GM19328 (cell line): ENCODE data around the gene PDZD2.

Experiments used
- ATAC-seq: cut with Tn5 transposase; IDR thresholded peaks from one replicate; pipeline ENCODE4 v1.9.1; 2021; ENCODE audit warnings: mild to moderate bottlenecking, moderate library complexity; ENCODE audit not compliant: unreplicated experiment

The PDZD2 gene

DNA sequence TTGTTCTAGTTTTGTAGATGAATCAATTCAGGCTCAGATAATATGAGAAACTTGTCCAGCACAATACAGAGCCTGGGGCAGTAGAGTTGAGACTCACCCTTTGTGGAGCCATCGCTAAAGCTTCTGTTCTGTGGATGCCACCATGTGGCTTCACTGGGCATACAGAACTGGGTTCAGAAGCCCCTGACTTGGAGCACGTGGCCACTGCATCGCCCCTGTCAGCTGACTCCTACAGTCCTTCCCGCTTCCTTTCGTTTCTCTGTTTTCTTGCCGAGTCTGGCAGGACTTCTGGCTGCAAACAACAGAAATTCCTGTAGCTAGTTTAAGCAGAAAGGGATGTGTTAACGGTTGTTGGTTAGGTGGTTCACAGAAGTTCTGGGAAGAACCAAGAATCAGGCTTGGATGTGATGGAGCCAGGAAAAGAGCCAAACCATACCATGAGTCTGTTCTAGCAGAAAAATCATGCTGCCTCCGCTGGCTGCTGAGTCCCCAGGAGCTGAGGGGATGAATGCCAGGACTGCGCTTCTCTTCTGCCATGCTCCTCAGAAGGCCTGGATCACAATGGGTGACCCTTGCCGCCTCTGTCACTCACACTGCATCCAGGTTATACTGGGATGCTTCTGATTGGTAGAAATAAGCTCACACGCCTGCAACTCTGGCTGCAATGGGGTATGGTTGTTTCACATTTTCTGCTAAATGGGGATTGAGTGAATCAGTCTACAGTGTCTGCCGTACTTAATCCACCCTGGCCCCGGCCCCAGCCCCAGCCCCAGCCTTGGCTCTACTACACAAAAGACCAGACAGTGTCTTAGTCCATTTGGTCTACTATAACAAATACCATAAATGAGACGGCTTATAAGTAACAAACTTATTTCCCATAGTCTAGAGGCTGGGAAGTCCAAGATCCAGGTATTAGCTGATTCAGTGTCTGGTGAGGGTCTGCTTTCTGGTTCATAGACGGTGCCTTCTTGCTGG, 272.6 kb downstream of the PDZD2 start:
- no peak for ATAC-seq

DNA sequence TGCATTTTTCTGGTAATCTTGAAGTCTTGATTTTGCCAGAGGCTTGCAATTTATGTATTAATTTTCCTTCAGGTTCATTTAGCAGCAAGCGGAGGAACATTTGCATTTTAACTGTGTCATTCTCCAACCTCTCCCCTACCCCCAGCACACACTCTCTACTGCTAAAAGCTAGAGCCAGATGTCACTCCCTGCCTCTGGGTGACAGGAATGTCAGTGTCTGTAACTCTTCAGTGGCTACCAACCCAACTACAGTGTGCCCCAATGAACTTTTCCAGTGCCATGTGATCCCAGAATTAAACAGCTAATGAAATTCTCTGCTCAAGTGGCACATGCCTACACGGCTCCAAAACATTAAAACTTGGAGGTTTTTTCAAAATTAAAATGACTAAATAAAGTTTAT, 274.9 kb downstream of the PDZD2 start:
- no peak for ATAC-seq

DNA sequence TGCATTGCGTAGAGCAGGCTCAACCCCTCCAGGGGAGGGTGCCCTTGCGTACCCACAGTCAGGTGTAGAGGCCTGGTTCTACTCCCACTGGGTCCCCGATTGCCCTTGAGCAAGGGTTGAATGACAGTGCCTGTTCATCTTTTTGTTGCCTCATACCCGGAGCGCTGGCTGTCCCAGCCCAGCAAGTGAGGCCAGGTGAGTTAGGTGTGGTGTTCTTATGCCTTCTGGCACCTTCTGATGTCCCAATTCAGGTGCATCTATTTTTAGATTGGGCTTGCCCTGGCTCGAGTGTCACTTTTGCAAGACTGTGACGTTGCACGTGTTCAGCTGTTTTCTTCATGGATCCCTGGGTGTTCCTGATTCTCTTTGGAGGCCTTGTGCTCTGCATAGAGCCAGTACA, 277.4 kb downstream of the PDZD2 start:
- ATAC-seq, result no peak

DNA sequence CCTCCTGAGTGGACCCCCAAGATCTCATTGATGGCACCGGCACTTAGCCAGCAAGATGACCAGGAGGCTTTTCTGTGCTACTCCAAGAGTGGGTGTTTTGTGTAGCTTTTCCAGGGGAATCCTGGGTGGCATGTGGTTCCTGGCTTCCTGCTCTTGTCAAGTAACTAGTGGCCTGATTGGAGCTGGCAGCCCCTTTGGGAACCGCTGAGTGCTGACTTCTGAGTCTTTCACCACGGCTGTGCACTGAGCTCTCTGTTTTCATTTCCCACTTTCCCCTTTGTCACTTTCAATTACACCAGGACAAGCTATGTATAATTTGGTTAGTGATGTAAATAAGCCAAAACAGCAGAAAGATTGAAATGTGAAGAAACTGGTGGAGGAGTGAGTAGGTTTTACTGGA, 279.8 kb downstream of the PDZD2 start:
- ATAC-seq, result no peak

DNA sequence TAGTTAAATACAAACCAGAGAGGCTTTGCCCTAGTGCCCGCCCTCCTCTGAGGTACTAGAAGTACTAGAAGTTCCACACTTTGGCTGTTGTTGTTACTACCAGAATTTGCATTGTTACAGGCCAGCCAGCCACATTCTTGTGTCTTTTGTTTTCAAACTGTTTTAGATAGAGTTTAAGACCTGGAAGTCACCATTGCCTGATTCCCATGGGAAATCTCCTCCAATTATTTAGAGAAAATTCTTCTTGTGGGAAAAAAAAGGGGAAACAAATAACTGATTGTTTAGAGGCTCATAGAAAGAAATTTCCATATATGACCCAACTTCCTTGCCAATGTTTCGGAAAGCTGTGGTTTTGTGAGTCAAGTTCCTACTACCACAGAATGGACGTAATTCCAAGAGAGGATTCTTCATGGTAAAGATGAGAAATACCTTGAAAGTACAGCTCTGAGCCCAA, 282.9 kb downstream of the PDZD2 start:
- ATAC-seq, result no peak

DNA sequence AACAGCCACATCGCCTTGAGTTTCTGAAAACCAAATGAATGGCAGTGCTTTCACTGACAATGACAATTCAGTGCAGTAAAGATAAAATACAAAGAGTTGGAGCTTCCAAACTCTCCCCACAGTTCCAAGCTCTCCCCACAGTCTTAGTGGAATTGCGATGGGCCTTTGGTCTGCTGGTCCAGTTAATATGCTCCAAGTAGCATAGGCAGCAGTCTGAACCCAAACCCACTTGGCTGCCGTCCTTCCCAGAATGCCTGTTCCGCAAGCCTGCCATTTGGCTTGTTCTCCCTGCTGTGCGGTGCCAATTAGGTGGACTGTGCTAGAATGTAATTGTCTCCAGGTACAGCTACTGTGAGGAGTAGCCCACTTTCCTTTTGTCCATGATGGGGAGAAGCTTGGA, 285.1 kb downstream of the PDZD2 start:
- ATAC-seq, result no peak

DNA sequence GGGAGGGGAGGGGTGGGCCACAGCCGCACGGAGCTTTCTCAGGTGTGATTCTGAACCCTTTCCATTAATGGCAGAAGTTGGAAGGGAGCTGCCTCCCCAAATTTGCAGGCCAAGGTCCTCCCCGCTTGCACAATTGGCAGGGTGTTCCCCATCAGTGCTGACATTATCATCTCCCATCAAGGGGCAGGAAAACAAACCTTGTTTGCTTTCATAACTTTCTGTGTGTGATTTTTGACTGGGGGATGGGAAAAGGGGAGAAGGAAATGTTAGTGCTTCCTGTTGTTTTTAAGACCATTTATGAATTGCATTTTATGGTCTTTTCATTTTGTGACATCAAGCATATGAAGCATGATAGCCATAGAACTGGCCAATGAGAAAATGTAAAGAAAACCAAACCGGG, 292.9 kb downstream of the PDZD2 start:
- ATAC-seq, result no peak

DNA sequence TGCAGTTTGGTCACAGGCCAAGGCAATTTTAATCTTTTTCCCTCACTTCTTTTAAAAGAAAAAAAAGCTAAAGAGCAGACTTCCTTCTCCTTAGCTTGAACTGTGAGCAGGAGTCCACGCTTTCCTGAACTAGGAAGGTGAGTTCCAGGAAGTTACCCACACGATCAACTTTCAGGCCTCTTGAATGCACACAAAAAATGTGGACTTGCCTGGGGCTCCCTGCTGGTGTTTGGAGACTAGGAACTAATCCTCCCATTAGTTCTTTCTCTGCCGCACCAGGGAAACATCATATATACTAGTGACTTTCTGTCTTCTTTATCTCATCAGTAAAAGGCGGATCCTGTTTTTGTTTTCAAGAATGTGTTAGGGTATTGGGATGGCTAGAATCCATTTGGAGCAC, 295.2 kb downstream of the PDZD2 start:
- ATAC-seq, result no peak

DNA sequence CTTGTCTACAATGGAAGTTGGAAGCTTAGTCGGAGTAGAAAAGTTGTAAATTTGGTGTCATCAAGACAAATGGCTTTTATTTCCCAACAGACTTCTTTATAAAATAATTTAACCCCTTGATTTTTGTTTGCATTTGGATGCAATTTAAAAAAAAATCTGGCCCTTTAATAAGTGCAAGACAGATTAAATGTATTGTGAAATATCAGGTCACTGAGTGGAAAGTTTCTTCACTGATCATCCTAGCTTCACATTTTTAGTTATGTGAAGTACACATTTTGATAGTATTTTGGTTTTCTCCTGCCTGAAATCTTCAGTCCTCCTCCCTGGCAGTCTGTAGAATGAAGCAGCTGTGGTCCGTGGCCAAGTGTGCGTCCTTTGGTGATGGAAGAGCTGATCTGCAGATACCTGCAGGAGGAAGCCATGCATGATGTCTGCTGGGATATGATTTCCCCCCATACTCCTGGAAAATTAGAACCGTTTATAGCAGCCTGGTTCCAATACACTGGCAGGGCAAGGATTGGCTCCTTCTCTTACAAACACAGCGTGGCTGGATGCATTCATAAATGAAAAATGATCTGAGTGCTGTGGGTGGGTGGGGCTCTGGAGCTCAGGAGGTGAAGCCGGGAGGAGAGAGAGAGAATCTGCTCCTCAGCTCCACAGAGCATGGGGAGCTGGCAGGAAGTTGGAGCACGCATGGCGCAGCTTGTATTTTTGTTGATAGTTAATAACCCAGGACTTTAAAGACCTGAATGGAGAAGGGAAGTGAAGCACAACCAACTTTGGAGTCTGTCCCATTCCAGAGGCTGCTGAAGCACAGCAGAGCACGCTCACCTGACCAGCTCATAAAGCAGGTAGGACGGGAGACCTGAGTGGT, 296.8 kb downstream of the PDZD2 start:
- no peak for ATAC-seq

DNA sequence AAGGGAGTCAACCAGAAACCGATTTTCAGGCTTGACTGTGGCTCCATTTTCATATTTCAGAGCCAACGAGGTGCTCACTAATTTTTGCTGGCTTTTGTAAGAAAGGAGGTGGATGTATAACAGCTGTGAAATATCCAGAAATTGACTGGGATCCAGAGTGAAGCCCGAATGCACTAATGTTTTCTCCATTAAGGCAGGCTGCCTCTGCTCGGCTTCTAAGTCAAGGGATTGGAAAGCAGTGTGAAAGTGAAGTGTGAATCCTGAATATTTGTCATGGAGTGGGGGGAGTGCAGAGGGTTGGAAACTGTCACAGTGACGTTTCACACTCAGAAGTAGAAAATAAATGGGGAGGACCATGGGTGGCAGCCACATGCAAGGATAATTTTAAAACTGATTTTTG, 297.8 kb downstream of the PDZD2 start:
- ATAC-seq, result no peak

DNA sequence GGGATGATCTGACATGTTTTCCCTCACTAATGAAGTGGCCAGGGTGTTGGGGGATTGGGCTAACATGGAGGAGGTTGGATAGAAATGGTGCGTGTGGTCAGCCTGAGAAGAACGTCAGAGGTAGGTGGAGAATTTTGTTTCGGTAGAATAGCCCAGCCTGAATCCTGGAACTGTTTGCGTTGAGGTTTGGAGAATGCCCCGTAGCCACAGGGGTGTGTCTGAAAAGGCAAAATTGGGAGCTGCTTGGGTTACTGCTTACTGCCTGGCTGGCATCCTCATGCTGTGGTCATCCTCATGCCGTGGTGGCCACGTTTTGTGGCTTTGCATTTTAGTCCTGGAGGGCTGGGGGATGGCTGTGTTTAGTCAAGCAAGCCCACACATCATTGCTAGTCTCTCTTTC, 298.3 kb downstream of the PDZD2 start:
- no peak for ATAC-seq

DNA sequence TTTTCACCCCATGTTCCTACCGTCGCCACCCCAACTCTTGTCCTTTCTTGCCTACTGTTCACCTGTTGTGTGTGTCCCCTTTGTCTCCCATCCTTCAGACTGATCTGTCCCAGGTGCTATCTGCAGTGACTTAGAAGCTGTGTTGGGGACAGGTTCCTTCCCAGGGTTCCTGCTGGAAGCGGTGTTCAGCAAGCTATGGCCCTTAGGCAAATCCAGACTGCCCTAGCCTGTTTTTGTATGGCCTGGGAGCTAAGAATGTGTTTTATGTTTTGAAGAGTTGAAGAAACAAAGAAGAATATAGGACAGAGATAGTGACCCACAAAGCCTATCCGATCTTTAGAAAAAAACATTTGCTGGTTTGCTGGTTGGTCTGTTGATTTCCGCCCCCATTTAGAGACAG, 298.8 kb downstream of the PDZD2 start:
- ATAC-seq, result no peak

DNA sequence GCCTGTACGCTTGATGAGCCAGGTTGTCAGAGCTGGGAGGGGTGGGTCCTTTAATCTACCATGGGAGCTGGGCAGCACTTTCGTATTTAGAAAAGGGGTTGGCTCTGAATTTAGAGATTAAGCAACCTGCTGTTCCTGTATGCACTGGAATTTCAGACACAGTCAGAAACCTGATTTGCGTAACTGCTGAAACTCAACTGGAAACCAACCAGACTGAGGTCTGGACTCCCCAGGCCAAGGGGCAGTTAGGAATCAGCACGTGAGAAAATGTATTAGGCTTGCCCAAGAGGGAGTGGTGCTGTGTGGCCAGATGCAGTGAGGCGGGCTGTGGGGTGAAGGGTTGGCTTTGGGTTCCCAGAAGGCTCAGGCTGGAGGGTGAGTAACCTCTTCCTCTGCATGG, 300.2 kb downstream of the PDZD2 start:
- no peak for ATAC-seq

DNA sequence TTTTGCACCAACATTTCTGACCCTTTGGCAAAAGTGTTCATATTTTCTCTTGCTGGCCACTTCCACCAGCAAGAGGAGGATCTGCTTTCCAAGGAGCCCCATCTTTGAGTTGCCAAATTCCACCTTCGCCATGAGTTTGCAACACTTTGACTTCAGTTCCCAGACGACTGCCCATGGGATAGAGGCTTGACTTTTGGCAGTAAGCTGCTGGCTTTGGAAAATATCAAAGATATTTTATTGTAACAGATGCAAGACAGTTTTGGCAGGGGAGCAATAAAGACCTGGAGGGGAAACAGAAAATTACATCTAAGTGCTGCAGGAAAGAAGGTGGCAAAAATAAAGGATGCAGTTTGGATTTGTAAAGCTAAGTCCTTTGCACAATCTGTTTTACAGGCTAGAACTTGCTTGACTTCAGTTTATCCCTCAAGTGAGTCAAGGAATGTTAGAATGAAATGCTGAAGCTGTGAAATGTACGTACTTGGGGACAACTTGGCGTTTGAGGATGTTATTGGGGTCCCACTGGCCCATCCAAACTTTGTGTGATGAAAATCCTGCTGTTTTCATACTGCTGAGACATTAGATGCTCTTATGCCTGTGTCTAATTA, 302.3 kb downstream of the PDZD2 start:
- ATAC-seq, result no peak

DNA sequence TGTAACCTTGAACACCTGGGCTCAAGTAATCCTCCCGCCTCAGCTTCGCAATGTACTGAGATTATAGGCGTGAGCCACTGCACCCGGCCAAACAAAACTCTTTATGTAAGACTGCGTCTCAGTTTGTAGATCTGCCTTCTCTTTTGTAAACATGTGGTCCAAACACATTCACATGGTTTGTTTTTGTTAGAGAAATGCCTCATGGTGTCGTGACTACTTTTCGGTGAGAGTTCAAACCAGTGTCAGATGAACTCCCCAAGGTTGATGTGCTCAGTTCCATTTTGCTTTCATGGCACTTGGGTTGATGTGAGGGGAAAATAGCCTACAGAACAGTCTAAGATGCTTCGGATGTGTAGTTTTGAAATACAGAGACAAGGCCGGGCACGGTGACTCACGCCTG, 303.6 kb downstream of the PDZD2 start:
- ATAC-seq, result no peak

DNA sequence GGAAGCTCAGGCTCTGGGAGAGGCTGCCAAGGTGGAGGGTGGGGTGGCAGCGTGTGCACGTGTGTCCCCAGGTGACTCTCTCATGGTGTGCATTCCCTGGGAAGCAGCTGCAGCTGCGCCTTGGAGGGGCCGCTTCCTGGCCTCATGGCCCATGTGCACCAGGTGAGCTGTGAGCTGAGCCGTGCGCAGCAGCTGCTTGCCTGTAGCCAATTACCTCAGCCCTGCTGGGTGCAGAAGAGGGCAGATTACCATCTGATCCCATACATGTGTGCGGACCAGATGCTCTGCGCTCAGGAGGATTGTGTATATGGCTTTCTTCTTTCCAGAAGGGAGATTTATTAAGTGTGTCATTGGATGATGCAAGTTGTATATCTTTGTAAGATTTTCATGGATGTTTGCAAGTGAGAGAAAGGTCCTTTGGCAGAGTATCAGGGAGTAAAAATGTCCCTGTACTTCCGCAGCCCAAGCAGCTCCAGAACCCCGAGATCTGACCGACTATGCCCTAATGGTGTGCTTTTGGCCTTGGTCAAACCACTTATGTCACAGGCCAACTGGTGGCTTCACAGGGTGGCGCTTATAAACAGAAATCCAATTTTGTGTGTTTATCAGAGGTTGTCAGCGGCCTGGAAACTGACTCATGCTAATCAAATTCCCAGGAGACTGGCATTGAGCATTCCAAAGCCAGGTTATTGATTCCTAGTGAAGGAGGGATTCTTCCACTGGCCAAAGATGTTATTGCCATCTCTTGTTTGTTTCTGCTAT, 305.9 kb downstream of the PDZD2 start:
- ATAC-seq, result no peak

DNA sequence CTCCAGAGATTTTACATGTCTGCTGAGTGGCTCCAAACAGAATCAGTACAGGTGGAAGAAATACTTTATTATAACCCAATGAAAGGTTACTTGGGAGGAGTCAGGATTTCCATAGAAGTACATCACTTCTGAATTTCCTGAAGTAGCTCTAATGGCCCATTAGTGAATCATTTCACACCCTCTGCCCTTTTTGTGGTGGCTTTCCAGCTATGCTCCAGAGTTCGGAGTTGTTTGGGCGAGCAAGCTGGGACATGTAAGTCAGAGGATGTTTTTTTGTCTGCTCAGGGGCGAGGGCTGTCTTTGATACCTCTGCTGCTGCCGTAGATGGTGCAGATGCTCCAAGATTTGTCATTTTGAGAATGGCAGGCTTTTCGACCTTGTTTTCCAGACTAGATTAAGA, 309.1 kb downstream of the PDZD2 start:
- no peak for ATAC-seq

DNA sequence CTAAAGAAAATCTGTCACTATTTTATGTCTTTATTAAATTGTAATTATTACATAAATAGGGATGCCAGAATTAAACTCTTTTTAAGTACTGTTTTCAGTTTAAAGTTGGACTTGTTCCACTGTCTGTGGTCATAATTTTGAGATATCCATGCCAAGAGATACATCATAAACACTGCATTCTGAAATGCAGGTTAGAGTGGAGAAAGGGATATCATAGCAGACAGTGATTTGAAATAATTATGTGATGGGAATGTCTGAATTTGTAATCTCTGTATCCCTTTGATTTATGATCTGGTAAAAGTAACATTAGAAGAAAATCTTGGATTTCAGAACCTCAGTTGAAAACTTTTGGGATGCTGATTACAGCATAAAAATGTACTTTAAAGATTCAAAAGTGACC, 313.1 kb downstream of the PDZD2 start:
- ATAC-seq, result no peak

DNA sequence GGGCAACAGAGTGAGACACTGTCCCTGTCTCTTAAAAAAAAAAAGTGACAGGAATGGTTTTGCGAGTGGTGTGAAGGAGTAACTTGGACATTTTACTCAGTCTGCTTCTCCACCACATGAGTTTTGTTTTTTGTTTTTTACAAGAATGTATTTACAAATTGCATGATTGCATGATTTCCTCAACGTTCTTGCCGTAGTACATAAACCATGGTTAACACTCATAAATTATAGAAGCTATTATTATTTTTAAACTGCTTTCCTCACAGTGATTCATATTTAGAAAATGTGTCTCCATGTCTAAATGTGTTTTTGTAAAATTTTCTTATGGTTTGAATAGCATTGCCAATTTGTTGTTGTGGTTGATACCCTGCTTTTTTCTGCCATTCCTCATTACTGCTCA, 315.2 kb downstream of the PDZD2 start:
- ATAC-seq, result no peak

DNA sequence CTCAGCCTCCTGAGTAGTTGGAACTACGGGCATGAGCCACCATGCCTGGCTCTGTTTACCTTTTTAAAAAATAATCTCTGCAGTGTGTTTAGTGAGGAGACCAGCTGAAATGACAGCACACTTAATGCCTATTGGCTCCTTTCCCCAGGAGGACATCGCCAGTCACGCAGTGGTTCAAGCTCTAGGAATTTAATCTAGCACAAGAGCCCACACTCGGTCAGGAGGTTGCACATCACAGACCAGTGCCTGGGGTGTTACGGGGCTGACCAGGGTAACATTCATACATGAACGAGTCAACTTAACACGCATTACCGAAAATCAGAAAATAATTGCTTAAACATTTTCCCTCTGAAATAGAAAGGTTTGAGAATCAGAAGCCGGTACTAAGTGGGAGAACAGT, 318.2 kb downstream of the PDZD2 start:
- ATAC-seq, result no peak

DNA sequence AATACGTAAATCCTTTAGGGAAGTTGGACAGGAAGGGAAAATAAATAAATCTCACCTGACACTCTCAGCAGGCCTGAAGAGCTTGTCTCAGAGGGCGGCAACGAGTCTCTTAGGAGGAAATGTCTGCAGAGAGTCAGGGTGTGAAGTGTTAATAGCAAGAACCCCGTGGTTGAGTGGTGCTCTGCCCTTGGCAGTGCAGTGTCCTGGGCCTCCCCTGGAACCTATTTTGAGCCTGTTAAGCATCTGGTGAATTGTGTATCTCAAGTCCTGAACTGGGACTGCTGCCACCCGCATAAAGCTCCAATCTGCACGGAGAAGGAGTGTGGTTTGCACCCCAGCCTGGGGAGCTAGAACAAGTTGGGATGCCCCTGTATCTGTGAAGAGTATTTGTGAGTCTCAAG, 323.4 kb downstream of the PDZD2 start:
- ATAC-seq, result no peak
